KMS-11 (cell line): ENCODE data around the gene MACROD2.
"Not testable (repeated sequence)": the region's sequence is repeated elsewhere in the genome, so short reads cannot be mapped to it uniquely, and the experiment has no call there.

Source experiments
- H2AFZ ChIP-seq: fragments of 200-600 bp; sonication (generic); 2 replicates; pipeline ENCODE4 v1.6.1; 2016; ENCODE audit warnings: antibody characterized with exemption, mixed run types, low read depth
- H3K27ac ChIP-seq: fragments of 200-600 bp; sonication (generic); 2 replicates; pipeline ENCODE4 v1.6.1; 2016; ENCODE audit warnings: mild to moderate bottlenecking, mixed run types
- H3K27me3 ChIP-seq: fragments of 200-600 bp; sonication (generic); 2 replicates; pipeline ENCODE4 v1.6.1; 2017; ENCODE audit warnings: mild to moderate bottlenecking, low read depth, mixed run types, moderate library complexity; ENCODE audit not compliant: insufficient read depth
- H3K36me3 ChIP-seq: fragments of 200-600 bp; sonication (generic); 2 replicates; pipeline ENCODE4 v1.6.1; 2017; ENCODE audit warnings: mild to moderate bottlenecking, mixed run types; ENCODE audit not compliant: insufficient read depth
- H3K4me1 ChIP-seq: fragments of 200-600 bp; sonication (generic); 2 replicates; pipeline ENCODE4 v1.6.1; 2016; ENCODE audit warnings: mild to moderate bottlenecking, low read depth, mixed run types; ENCODE audit not compliant: poor library complexity, severe bottlenecking
- H3K4me2 ChIP-seq: fragments of 200-600 bp; sonication (generic); 2 replicates; pipeline ENCODE4 v1.7.0; 2016; ENCODE audit warnings: mild to moderate bottlenecking, mixed run types
- H3K4me3 ChIP-seq: fragments of 200-600 bp; sonication (generic); IDR thresholded peaks from 2 replicates; pipeline ENCODE4 v1.6.1; 2017; ENCODE audit warnings: low read depth, low read length, mixed read lengths; ENCODE audit not compliant: insufficient read depth
- H3K79me2 ChIP-seq: fragments of 200-600 bp; sonication (generic); 2 replicates; pipeline ENCODE4 v1.6.1; 2016; ENCODE audit warnings: low read depth, mixed run types; ENCODE audit not compliant: insufficient read depth
- H3K9ac ChIP-seq: fragments of 200-600 bp; sonication (generic); 2 replicates; pipeline ENCODE4 v1.6.1; 2016; ENCODE audit warnings: mild to moderate bottlenecking, mixed run types
- H4K20me1 ChIP-seq: fragments of 200-600 bp; sonication (generic); 2 replicates; pipeline ENCODE4 v1.6.1; 2016; ENCODE audit warnings: mild to moderate bottlenecking, mixed run types; ENCODE audit not compliant: insufficient read depth
- CTCF ChIP-seq: fragments of 200-600 bp; sonication (generic); conservative IDR thresholded peaks from 2 replicates; pipeline ENCODE4 v1.6.1; 2017; ENCODE audit warnings: low read depth, mild to moderate bottlenecking, antibody characterized with exemption, low read length, moderate library complexity, mixed read lengths

Gene MACROD2

GRCh38 chr20:13960525-13960924 lies 34.8 kb upstream of the MACROD2 start:
- H3K27me3 ChIP-seq = no peaks in the 10 kb centered on the region
- H4K20me1 ChIP-seq = no peaks in the 10 kb centered on the region
- H2AFZ ChIP-seq = no peak overlapping the region
- H3K36me3 ChIP-seq = no peaks in the 10 kb centered on the region
- no peaks in the 10 kb centered on the region for H3K4me1 ChIP-seq
- no peak overlapping the region for H3K27ac ChIP-seq
- H3K9ac ChIP-seq = no peak overlapping the region
- H3K4me3 ChIP-seq = no peak overlapping the region
- no peak overlapping the region for H3K4me2 ChIP-seq
- H3K79me2 ChIP-seq = no peaks in the 10 kb centered on the region
- no peak for TF ChIP-seq CTCF

GRCh38 chr20:13984211-13984610 lies 11.1 kb upstream of the MACROD2 start:
- no peaks in the 10 kb centered on the region for H3K36me3 ChIP-seq
- no peaks in the 10 kb centered on the region for H3K27me3 ChIP-seq
- H3K9ac ChIP-seq = no peak overlapping the region
- H3K4me3 ChIP-seq = no peak overlapping the region
- no peak for TF ChIP-seq CTCF
- H3K4me1 ChIP-seq = no peaks in the 10 kb centered on the region
- H3K27ac ChIP-seq = no peak overlapping the region
- no peaks in the 10 kb centered on the region for H4K20me1 ChIP-seq
- H3K79me2 ChIP-seq = no peaks in the 10 kb centered on the region
- no peak overlapping the region for H2AFZ ChIP-seq
- H3K4me2 ChIP-seq = no peak overlapping the region

GRCh38 chr20:13990465-13990864 lies 4.9 kb upstream of the MACROD2 start, which contains the start of gene SEL1L2:
SEL1L2 (minus strand) TSS chr20:13990614; CDS start chr20:13990534, 80 bp downstream.
- no peak for TF ChIP-seq CTCF
- no peaks in the 10 kb centered on the region for H4K20me1 ChIP-seq
- no peak within 1 kb of the TSS for H3K9ac ChIP-seq
- no peaks in the 10 kb centered on the region for H3K4me1 ChIP-seq
- H3K27ac ChIP-seq = no peak within 1 kb of the TSS
- no peak within 1 kb of the TSS for H3K4me2 ChIP-seq
- no peaks in the 10 kb centered on the region for H3K27me3 ChIP-seq
- H3K4me3 ChIP-seq = no peak within 1 kb of the TSS
- H3K36me3 ChIP-seq = no peaks in the 10 kb centered on the region
- H3K79me2 ChIP-seq = no peaks in the 10 kb centered on the region
- H2AFZ ChIP-seq = no peak within 1 kb of the TSS

GRCh38 chr20:13991311-13991710 lies 4.0 kb upstream of the MACROD2 start:
- Histone ChIP-seq H2AFZ (no peak overlapping the region), H3K27ac (no peak overlapping the region), H3K36me3 (no peaks in the 10 kb centered on the region), H3K27me3 (no peaks in the 10 kb centered on the region), H3K4me2 (no peak overlapping the region), H3K4me3 (no peak overlapping the region), H4K20me1 (no peaks in the 10 kb centered on the region), H3K9ac (no peak overlapping the region), H3K79me2 (no peaks in the 10 kb centered on the region), H3K4me1 (no peaks in the 10 kb centered on the region)
- no peak for TF ChIP-seq CTCF

GRCh38 chr20:13991955-13992354 lies 3.4 kb upstream of the MACROD2 start:
- not testable (repeated sequence) for H3K4me1 ChIP-seq, H3K79me2 ChIP-seq, H3K4me2 ChIP-seq, H4K20me1 ChIP-seq, H3K9ac ChIP-seq, H3K27me3 ChIP-seq, H3K36me3 ChIP-seq, H3K27ac ChIP-seq, H2AFZ ChIP-seq, H3K4me3 ChIP-seq
